Measurements from ENCODE around the gene CAMSAP1. TPM values are rescaled to one million over a fixed set of nuclear protein-coding genes. Genes with fewer than 3 reads are reported as not detected.

CAMSAP1 gene
- total RNA-seq, 1 donor from 2014 or later, result 34.8 TPM

GRCh38 chr9:135880438-135880837 lies 26.9 kb downstream of the CAMSAP1 start:
- no peak overlapping the region for H2AFZ ChIP-seq (ENCODE audit: low read depth, low read length)
- no peak for FAIRE-seq
- H3K27me3 ChIP-seq (ENCODE audit: insufficient read depth, low read length), result no peaks in the 10 kb centered on the region
- DNase-seq (ENCODE audit: low read depth), result no peak
- H3K9ac ChIP-seq (ENCODE audit: low read length), result no peak overlapping the region
- H3K4me1 ChIP-seq (ENCODE audit: insufficient read depth, low read length), result peaks cover 16% of the 10 kb centered on the region
- H3K27ac ChIP-seq (ENCODE audit: low read depth, low read length), result no peak overlapping the region
- H3K9me3 ChIP-seq (ENCODE audit: insufficient read depth, low read depth, low read length), result no peaks in the 10 kb centered on the region
- Mint-ChIP-seq H3K4me1 (ENCODE audit: low read depth, unreplicated experiment) (peaks cover 49% of the 10 kb centered on the region), H3K27ac (ENCODE audit: unreplicated experiment) (no peak overlapping the region), H3K9me3 (ENCODE audit: unreplicated experiment) (peaks cover 2% of the 10 kb centered on the region), H3K4me3 (ENCODE audit: unreplicated experiment) (no peak overlapping the region), H3K36me3 (ENCODE audit: low read depth, unreplicated experiment) (peaks cover 1% of the 10 kb centered on the region), H3K27me3 (ENCODE audit: low read depth, unreplicated experiment) (no peaks in the 10 kb centered on the region)
- TF ChIP-seq EZH2 (IDR thresholded peaks at IDR 0.05; ENCODE audit: insufficient read depth, low read length), result no peak
- TF ChIP-seq, protein P1, sequence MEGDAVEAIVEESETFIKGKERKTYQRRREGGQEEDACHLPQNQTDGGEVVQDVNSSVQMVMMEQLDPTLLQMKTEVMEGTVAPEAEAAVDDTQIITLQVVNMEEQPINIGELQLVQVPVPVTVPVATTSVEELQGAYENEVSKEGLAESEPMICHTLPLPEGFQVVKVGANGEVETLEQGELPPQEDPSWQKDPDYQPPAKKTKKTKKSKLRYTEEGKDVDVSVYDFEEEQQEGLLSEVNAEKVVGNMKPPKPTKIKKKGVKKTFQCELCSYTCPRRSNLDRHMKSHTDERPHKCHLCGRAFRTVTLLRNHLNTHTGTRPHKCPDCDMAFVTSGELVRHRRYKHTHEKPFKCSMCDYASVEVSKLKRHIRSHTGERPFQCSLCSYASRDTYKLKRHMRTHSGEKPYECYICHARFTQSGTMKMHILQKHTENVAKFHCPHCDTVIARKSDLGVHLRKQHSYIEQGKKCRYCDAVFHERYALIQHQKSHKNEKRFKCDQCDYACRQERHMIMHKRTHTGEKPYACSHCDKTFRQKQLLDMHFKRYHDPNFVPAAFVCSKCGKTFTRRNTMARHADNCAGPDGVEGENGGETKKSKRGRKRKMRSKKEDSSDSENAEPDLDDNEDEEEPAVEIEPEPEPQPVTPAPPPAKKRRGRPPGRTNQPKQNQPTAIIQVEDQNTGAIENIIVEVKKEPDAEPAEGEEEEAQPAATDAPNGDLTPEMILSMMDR (IDR thresholded peaks at IDR 0.05; ENCODE audit: insufficient read depth, low read depth, low read length), result no peak
- peaks cover 99% of the 10 kb centered on the region for H3K79me2 ChIP-seq (ENCODE audit: insufficient read depth, low read length)
- no peak overlapping the region for H3K4me3 ChIP-seq (ENCODE audit: insufficient read depth, low read depth, low read length)
- no peaks in the 10 kb centered on the region for H3K36me3 ChIP-seq (ENCODE audit: insufficient read depth, low read length)
- H3K4me2 ChIP-seq (ENCODE audit: low read length), result no peak overlapping the region
- peaks cover 98% of the 10 kb centered on the region for H4K20me1 ChIP-seq (ENCODE audit: insufficient read depth, low read length)

GRCh38 chr9:135879619-135880018 lies 27.7 kb downstream of the CAMSAP1 start:
- H3K4me2 ChIP-seq (ENCODE audit: low read length), result no peak overlapping the region
- peaks cover 41% of the 10 kb centered on the region for H3K4me1 Mint-ChIP-seq (ENCODE audit: low read depth, unreplicated experiment)
- H3K79me2 ChIP-seq (ENCODE audit: insufficient read depth, low read length), result peaks cover 98% of the 10 kb centered on the region
- no peak overlapping the region for H3K4me3 ChIP-seq (ENCODE audit: insufficient read depth, low read depth, low read length)
- no peak overlapping the region for H3K27ac ChIP-seq (ENCODE audit: low read depth, low read length)
- H3K4me3 Mint-ChIP-seq (ENCODE audit: unreplicated experiment), result no peak overlapping the region
- H3K27me3 Mint-ChIP-seq (ENCODE audit: low read depth, unreplicated experiment), result no peaks in the 10 kb centered on the region
- H3K36me3 ChIP-seq (ENCODE audit: insufficient read depth, low read length), result no peaks in the 10 kb centered on the region
- no peak overlapping the region for H2AFZ ChIP-seq (ENCODE audit: low read depth, low read length)
- peaks cover 96% of the 10 kb centered on the region for H4K20me1 ChIP-seq (ENCODE audit: insufficient read depth, low read length)
- FAIRE-seq (peak; percentile 34), DNase-seq (ENCODE audit: low read depth) (no peak)
- H3K27ac Mint-ChIP-seq (ENCODE audit: unreplicated experiment), result no peak overlapping the region
- peaks cover 2% of the 10 kb centered on the region for H3K9me3 Mint-ChIP-seq (ENCODE audit: unreplicated experiment)
- no peaks in the 10 kb centered on the region for H3K9me3 ChIP-seq (ENCODE audit: insufficient read depth, low read depth, low read length)
- no peak overlapping the region for H3K9ac ChIP-seq (ENCODE audit: low read length)
- H3K27me3 ChIP-seq (ENCODE audit: insufficient read depth, low read length), result no peaks in the 10 kb centered on the region
- H3K4me1 ChIP-seq (ENCODE audit: insufficient read depth, low read length), result peaks cover 8% of the 10 kb centered on the region
- peaks cover 1% of the 10 kb centered on the region for H3K36me3 Mint-ChIP-seq (ENCODE audit: low read depth, unreplicated experiment)
- TF ChIP-seq, protein P1 (IDR thresholded peaks at IDR 0.05; ENCODE audit: insufficient read depth, low read depth, low read length), result no peak
- TF ChIP-seq EZH2 (IDR thresholded peaks at IDR 0.05; ENCODE audit: insufficient read depth, low read length), result no peak

GRCh38 chr9:135879237-135879601 lies 28.1 kb downstream of the CAMSAP1 start:
- Histone ChIP-seq H3K79me2 (ENCODE audit: insufficient read depth, low read length) (peaks cover 98% of the 10 kb centered on the region), H3K36me3 (ENCODE audit: insufficient read depth, low read length) (no peaks in the 10 kb centered on the region), H3K27ac (ENCODE audit: low read depth, low read length) (no peak overlapping the region), H3K4me1 (ENCODE audit: insufficient read depth, low read length) (peaks cover 4% of the 10 kb centered on the region), H3K4me2 (ENCODE audit: low read length) (no peak overlapping the region), H3K27me3 (ENCODE audit: insufficient read depth, low read length) (no peaks in the 10 kb centered on the region), H4K20me1 (ENCODE audit: insufficient read depth, low read length) (peaks cover 94% of the 10 kb centered on the region), H3K9me3 (ENCODE audit: insufficient read depth, low read depth, low read length) (no peaks in the 10 kb centered on the region), H3K9ac (ENCODE audit: low read length) (no peak overlapping the region), H3K4me3 (ENCODE audit: insufficient read depth, low read depth, low read length) (no peak overlapping the region), H2AFZ (ENCODE audit: low read depth, low read length) (no peak overlapping the region)
- TF ChIP-seq, protein P1 (IDR thresholded peaks at IDR 0.05; ENCODE audit: insufficient read depth, low read depth, low read length), result no peak
- no peak for TF ChIP-seq EZH2 (IDR thresholded peaks at IDR 0.05; ENCODE audit: insufficient read depth, low read length)
- Mint-ChIP-seq H3K4me1 (ENCODE audit: low read depth, unreplicated experiment) (peaks cover 37% of the 10 kb centered on the region), H3K36me3 (ENCODE audit: low read depth, unreplicated experiment) (peaks cover 1% of the 10 kb centered on the region), H3K27ac (ENCODE audit: unreplicated experiment) (no peak overlapping the region), H3K27me3 (ENCODE audit: low read depth, unreplicated experiment) (no peaks in the 10 kb centered on the region), H3K9me3 (ENCODE audit: unreplicated experiment) (peaks cover 2% of the 10 kb centered on the region), H3K4me3 (ENCODE audit: unreplicated experiment) (no peak overlapping the region)
- FAIRE-seq (no peak), DNase-seq (ENCODE audit: low read depth) (no peak)
